Hepatocyte (in vitro differentiated cells): ENCODE measurements around the gene ZBED1. TPM values are rescaled to one million over a fixed set of nuclear protein-coding genes. Genes with fewer than 3 reads are reported as not detected.
"Not testable (repeated sequence)": the region's sequence is repeated elsewhere in the genome, so short reads cannot be mapped to it uniquely, and the experiment has no call there.

Source experiments
- DNase-seq: peaks from one replicate; pipeline ENCODE4 v3.0.0-alpha.2; 2016; ENCODE audit warnings: low spot score
- H2AFZ ChIP-seq: fragments of 200-600 bp; sonication (generic); 2 replicates; pipeline ENCODE4 v1.6.0; 2016; ENCODE audit warnings: antibody characterized with exemption, mild to moderate bottlenecking
- H3K27ac ChIP-seq: fragments of 200-600 bp; sonication (generic); 2 replicates; pipeline ENCODE4 v1.5.1; 2016; ENCODE audit warnings: mild to moderate bottlenecking
- H3K27me3 ChIP-seq: fragments of 200-600 bp; sonication (generic); 2 replicates; pipeline ENCODE4 v1.6.1; 2016
- H3K36me3 ChIP-seq: fragments of 200-600 bp; sonication (generic); replicated peaks from 2 replicates; pipeline ENCODE4 v1.5.1; 2016; ENCODE audit warnings: low read depth; ENCODE audit not compliant: insufficient read depth
- H3K4me1 ChIP-seq: fragments of 200-600 bp; sonication (generic); 2 replicates; pipeline ENCODE4 v1.5.1; 2016; ENCODE audit warnings: mild to moderate bottlenecking, moderate library complexity; ENCODE audit not compliant: insufficient read depth
- H3K4me2 ChIP-seq: fragments of 200-600 bp; sonication (generic); 2 replicates; pipeline ENCODE4 v1.6.0; 2016
- H3K4me3 ChIP-seq: fragments of 200-600 bp; sonication (generic); 2 replicates; pipeline ENCODE4 v1.5.1; 2016; ENCODE audit warnings: mild to moderate bottlenecking
- H3K79me2 ChIP-seq: fragments of 200-600 bp; sonication (generic); 2 replicates; pipeline ENCODE4 v1.6.0; 2017; ENCODE audit warnings: mild to moderate bottlenecking
- H3K9me2 ChIP-seq: fragments of 200-600 bp; sonication (generic); replicated peaks from 2 replicates; pipeline ENCODE4 v1.6.0; 2017; ENCODE audit warnings: mild to moderate bottlenecking; ENCODE audit not compliant: insufficient read depth
- H3K9me3 ChIP-seq: fragments of 200-600 bp; sonication (generic); 2 replicates; pipeline ENCODE4 v1.5.1; 2016; ENCODE audit warnings: low read depth, mild to moderate bottlenecking
- H4K20me1 ChIP-seq: fragments of 200-600 bp; sonication (generic); 2 replicates; pipeline ENCODE4 v1.6.0; 2016; ENCODE audit warnings: mild to moderate bottlenecking; ENCODE audit not compliant: insufficient read depth, poor library complexity, severe bottlenecking
- CTCF ChIP-seq: fragments of 200-600 bp; sonication (generic); IDR thresholded peaks from 2 replicates; pipeline ENCODE4 v1.5.1; 2016; ENCODE audit warnings: antibody characterized with exemption, mild to moderate bottlenecking; ENCODE audit not compliant: poor library complexity
- EZH2 ChIP-seq: fragments of 200-600 bp; sonication (generic); IDR thresholded peaks from 2 replicates; pipeline ENCODE4 v1.6.1; 2016; ENCODE audit warnings: antibody characterized with exemption, mild to moderate bottlenecking, borderline replicate concordance
- EZH2phosphoT487 ChIP-seq: fragments of 200-600 bp; sonication (generic); IDR thresholded peaks from one replicate; pipeline ENCODE4 v1.6.1; 2018; ENCODE audit warnings: antibody characterized with exemption, mild to moderate bottlenecking, low read depth, moderate library complexity; ENCODE audit not compliant: unreplicated experiment, severe bottlenecking
- WGBS: methylation state at CpG from one replicate; pipeline ENCODE4 v1.1.6; 2016; ENCODE audit warnings: low lambda C conversion rate; ENCODE audit errors: missing lambda C conversion rate; 5-methylcytosine and 5-hydroxymethylcytosine counted together
- polyA plus RNA-seq: library from polyadenylated mRNA; unstranded; fragments of >200 nt; fragmentation: Nextera tagmentation; extraction: Ambion mirVana; gene quantifications from 2 replicates; pipeline ENCODE4 v1.2.1, GENCODE V29; 2016
- total RNA-seq: library from RNA; depleted of rRNA; stranded (reverse); fragments of >200 nt; gene quantifications from 2 replicates; pipeline ENCODE4 v1.2.3, GENCODE V29; 2014

Gene ZBED1
- total and polyA plus RNA-seq, 2 experiments from 2014 or later, result 26.4 to 41.4 TPM

GRCh38 chrX:2536141-2536540 lies 35.4 kb upstream of the ZBED1 start:
- Histone ChIP-seq H3K9me2 (no peaks in the 10 kb centered on the region), H3K4me1 (no peaks in the 10 kb centered on the region), H3K36me3 (no peaks in the 10 kb centered on the region), H3K27me3 (no peaks in the 10 kb centered on the region), H3K79me2 (no peaks in the 10 kb centered on the region), H2AFZ (no peak overlapping the region), H3K27ac (no peak overlapping the region), H4K20me1 (no peaks in the 10 kb centered on the region), H3K4me2 (no peak overlapping the region), H3K9me3 (no peaks in the 10 kb centered on the region), H3K4me3 (no peak overlapping the region)
- TF ChIP-seq CTCF, result no peak
- TF ChIP-seq EZH2phosphoT487, result no peak
- TF ChIP-seq EZH2, result no peak
- DNase-seq, result no peak
- WGBS, result 96% methylated on average over 7 of the region's 7 CpGs

GRCh38 chrX:2534261-2535021 lies 33.7 kb upstream of the ZBED1 start:
- not testable (repeated sequence) for H3K27ac ChIP-seq, H3K4me2 ChIP-seq, DNase-seq, H4K20me1 ChIP-seq, H3K27me3 ChIP-seq, H3K9me3 ChIP-seq, H2AFZ ChIP-seq, H3K36me3 ChIP-seq, H3K9me2 ChIP-seq, H3K4me1 ChIP-seq, H3K4me3 ChIP-seq, H3K79me2 ChIP-seq
- 74% methylated on average over 5 of the region's 5 CpGs for WGBS

GRCh38 chrX:2533424-2533823 lies 32.6 kb upstream of the ZBED1 start:
- no peak overlapping the region for H3K27ac ChIP-seq
- 72% methylated on average over 8 of the region's 8 CpGs for WGBS
- H3K79me2 ChIP-seq, result no peaks in the 10 kb centered on the region
- H2AFZ ChIP-seq, result no peak overlapping the region
- H3K4me3 ChIP-seq, result no peak overlapping the region
- no peak for DNase-seq
- H3K9me2 ChIP-seq, result no peaks in the 10 kb centered on the region
- H4K20me1 ChIP-seq, result no peaks in the 10 kb centered on the region
- TF ChIP-seq EZH2 (no peak), CTCF (no peak), EZH2phosphoT487 (no peak)
- H3K27me3 ChIP-seq, result no peaks in the 10 kb centered on the region
- no peaks in the 10 kb centered on the region for H3K36me3 ChIP-seq
- no peaks in the 10 kb centered on the region for H3K9me3 ChIP-seq
- no peaks in the 10 kb centered on the region for H3K4me1 ChIP-seq
- H3K4me2 ChIP-seq, result no peak overlapping the region

GRCh38 chrX:2526390-2526789 lies 25.6 kb upstream of the ZBED1 start:
- 93% methylated on average over 10 of the region's 10 CpGs for whole genome bisulfite sequencing
- no peaks in the 10 kb centered on the region for H4K20me1 ChIP-seq
- DNase-seq, result no peak
- H3K9me3 ChIP-seq, result no peaks in the 10 kb centered on the region
- no peaks in the 10 kb centered on the region for H3K4me1 ChIP-seq
- no peak for TF ChIP-seq CTCF
- TF ChIP-seq EZH2, result no peak
- no peak for TF ChIP-seq EZH2phosphoT487
- H3K4me3 ChIP-seq, result no peak overlapping the region
- no peaks in the 10 kb centered on the region for H3K79me2 ChIP-seq
- H3K4me2 ChIP-seq, result no peak overlapping the region
- H2AFZ ChIP-seq, result no peak overlapping the region
- H3K36me3 ChIP-seq, result no peaks in the 10 kb centered on the region
- no peak overlapping the region for H3K27ac ChIP-seq
- H3K27me3 ChIP-seq, result no peaks in the 10 kb centered on the region
- no peaks in the 10 kb centered on the region for H3K9me2 ChIP-seq
